ENCODE results near the gene NDC80.

DNA sequence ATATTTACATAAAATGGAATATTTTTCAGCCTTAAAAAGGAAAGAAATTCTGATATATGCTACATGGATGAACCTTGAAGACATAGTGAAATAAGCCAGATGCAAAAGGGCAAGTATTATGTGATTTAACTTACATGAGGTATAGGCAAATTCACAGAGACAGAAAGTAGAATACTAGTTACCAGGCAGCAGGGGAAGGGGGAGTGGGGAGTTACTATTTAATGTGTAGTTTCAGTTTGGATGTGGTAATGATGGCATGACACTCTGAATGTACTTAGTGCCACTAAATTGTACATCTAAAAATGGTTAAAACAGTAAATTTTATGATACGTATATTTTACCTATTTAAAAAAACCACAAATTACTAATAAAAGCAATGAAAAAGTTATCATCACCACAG is 12.1 kb upstream of the NDC80 start:
- TF ChIP-seq, protein P1, sequence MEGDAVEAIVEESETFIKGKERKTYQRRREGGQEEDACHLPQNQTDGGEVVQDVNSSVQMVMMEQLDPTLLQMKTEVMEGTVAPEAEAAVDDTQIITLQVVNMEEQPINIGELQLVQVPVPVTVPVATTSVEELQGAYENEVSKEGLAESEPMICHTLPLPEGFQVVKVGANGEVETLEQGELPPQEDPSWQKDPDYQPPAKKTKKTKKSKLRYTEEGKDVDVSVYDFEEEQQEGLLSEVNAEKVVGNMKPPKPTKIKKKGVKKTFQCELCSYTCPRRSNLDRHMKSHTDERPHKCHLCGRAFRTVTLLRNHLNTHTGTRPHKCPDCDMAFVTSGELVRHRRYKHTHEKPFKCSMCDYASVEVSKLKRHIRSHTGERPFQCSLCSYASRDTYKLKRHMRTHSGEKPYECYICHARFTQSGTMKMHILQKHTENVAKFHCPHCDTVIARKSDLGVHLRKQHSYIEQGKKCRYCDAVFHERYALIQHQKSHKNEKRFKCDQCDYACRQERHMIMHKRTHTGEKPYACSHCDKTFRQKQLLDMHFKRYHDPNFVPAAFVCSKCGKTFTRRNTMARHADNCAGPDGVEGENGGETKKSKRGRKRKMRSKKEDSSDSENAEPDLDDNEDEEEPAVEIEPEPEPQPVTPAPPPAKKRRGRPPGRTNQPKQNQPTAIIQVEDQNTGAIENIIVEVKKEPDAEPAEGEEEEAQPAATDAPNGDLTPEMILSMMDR (IDR thresholded peaks at IDR 0.05), result no peak
- no peak for TF ChIP-seq POLR2A (IDR thresholded peaks at IDR 0.05)
